ENCODE data around the gene UCN. TPM values are rescaled to one million over a fixed set of nuclear protein-coding genes. Genes with fewer than 3 reads are reported as not detected.

Gene UCN
- total RNA-seq, 6 experiments from 2014 or later, result 0.88 to 4.3 (median 1.6) TPM

DNA sequence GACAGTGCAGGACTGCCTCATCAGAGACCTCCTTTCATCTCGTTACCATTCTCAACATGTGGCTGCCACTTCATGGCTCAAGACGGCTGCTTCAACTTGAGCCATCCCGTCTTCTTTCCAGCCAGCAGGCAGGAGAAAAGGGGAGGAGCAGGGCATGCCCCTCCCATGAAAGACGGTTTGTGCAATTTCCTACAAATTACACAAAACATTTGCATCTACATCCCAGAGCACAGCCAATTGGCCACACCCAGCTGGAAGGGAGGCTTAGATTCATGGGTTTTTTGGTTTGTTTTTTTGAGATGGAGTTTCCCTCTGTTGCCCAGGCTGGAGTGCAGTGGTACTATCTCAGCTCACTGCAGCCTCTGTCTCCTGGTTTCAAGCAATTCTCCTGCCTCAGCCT lies 11.8 kb downstream of the UCN start:
- 60% methylated on average over 2 of the region's 4 CpGs for WGBS (ENCODE audit: insufficient coverage, low coverage, low lambda C conversion rate, missing lambda C conversion rate)
- Histone ChIP-seq H3K4me3 (no peak overlapping the region), H3K27me3 (no peaks in the 10 kb centered on the region), H3K4me1 (peaks cover 0 to 14% (median 6%) of the 10 kb centered on the region in 4 donors), H3K27ac (no peak overlapping the region), H3K9me3 (no peaks in the 10 kb centered on the region), H3K36me3 (no peaks in the 10 kb centered on the region)
- TF ChIP-seq POLR2A (IDR thresholded peaks at IDR 0.05), result no peak
- ATAC-seq, result no peak
- intact Hi-C loops (cut with DNase I), result loop anchor here in 1 of 2 donors (10.0 kb wide), 1 partner anchor 202 kb away; no protein-coding TSS in a partner anchor
- no peak for DNase-seq

DNA sequence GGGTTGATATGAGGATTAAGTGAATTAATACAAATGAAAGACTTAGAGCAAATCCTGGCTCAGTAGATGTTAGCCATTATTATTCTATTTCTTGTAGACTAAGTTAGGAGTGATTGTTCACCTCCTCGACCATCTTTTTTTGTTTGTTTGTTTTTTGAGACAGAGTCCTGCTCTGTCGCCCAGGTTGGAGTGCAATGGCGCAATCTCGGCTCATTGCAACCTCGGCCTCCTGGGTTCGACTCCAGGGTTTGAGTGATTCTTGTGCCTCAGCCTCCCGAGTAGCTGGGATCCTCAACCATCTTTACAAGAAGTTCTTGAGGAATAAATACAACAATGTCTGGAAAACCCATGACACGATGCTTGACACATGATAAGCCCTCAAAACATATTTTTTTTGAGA lies 13.3 kb downstream of the UCN start:
- no peaks in the 10 kb centered on the region for H3K9me3 ChIP-seq

DNA sequence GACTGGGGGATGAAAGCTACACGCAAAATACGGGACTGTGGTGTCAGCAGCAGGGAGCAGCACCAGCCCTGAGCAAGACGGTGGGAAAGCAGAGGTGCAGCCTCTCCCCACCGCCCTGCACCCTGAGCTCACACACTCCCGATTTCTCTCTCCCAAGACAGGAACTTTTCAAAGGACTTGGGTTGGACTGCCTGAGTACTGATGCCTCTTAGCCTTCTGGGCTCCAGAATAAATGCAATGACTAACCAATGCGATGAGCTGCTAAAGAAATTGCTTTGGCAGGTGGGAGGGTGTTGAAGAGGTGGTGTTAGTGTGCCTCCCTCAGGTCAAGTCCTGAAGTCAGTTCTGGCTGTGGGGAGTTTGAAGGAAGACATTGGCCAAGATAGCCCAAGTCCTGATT lies 16.4 kb downstream of the UCN start:
- H3K9me3 ChIP-seq, result no peaks in the 10 kb centered on the region
- WGBS (ENCODE audit: insufficient coverage, low coverage, low lambda C conversion rate, missing lambda C conversion rate), result 73% methylated on average over 3 of the region's 6 CpGs
- no peaks in the 10 kb centered on the region for H3K36me3 ChIP-seq
- peaks cover 0 to 19% (median 6%) of the 10 kb centered on the region in 4 donors for H3K4me1 ChIP-seq
- no peak overlapping the region for H3K4me3 ChIP-seq
- H3K27ac ChIP-seq, result no peak overlapping the region
- ATAC-seq, result no peak
- H3K27me3 ChIP-seq, result no peaks in the 10 kb centered on the region
- TF ChIP-seq, protein P1, sequence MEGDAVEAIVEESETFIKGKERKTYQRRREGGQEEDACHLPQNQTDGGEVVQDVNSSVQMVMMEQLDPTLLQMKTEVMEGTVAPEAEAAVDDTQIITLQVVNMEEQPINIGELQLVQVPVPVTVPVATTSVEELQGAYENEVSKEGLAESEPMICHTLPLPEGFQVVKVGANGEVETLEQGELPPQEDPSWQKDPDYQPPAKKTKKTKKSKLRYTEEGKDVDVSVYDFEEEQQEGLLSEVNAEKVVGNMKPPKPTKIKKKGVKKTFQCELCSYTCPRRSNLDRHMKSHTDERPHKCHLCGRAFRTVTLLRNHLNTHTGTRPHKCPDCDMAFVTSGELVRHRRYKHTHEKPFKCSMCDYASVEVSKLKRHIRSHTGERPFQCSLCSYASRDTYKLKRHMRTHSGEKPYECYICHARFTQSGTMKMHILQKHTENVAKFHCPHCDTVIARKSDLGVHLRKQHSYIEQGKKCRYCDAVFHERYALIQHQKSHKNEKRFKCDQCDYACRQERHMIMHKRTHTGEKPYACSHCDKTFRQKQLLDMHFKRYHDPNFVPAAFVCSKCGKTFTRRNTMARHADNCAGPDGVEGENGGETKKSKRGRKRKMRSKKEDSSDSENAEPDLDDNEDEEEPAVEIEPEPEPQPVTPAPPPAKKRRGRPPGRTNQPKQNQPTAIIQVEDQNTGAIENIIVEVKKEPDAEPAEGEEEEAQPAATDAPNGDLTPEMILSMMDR (IDR thresholded peaks at IDR 0.05), result no peak
- TF ChIP-seq POLR2A (IDR thresholded peaks at IDR 0.05), result no peak
- DNase-seq, result no peak
- intact Hi-C loops (cut with DNase I), result loop anchor here in 1 of 2 donors (10.0 kb wide), 1 partner anchor 197 kb away; no protein-coding TSS in a partner anchor

More for the DNA sequence above, 13.3 kb downstream of the UCN start:
- H3K27me3 ChIP-seq, result no peaks in the 10 kb centered on the region
- H3K27ac ChIP-seq, result no peak overlapping the region
- WGBS (ENCODE audit: insufficient coverage, low coverage, low lambda C conversion rate, missing lambda C conversion rate), result 40% methylated on average over 5 of the region's 8 CpGs
- intact Hi-C loops (cut with DNase I), result loop anchor here in 1 of 2 donors (10.0 kb wide), 1 partner anchor 200 kb away; no protein-coding TSS in a partner anchor
- no peak overlapping the region for H3K4me3 ChIP-seq
- H3K36me3 ChIP-seq, result no peaks in the 10 kb centered on the region
- DNase-seq (no peak), ATAC-seq (no peak)
- TF ChIP-seq POLR2A (IDR thresholded peaks at IDR 0.05), result no peak
- H3K4me1 ChIP-seq, result peaks cover 0 to 14% (median 6%) of the 10 kb centered on the region in 4 donors

DNA sequence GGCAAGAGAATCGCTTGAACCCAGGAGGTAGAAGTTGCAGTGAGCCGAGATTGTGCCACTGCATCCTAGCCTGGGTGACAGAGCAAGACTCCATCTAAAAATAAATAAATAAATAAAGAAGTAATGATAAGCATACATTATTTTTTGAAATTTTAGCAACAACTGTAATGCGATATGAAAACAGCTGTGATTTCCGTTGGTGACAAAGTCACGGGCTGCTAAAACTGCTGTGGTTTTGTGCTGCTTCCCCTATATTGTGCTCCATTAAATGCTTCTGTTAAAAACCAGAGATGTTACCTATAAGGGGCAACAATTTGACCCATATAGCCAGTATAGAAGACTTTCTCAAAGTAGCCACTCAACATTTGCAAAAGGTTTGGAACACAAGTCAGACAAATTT lies 17.7 kb downstream of the UCN start:
- DNase-seq, result no peak
- no peaks in the 10 kb centered on the region for H3K36me3 ChIP-seq
- H3K27me3 ChIP-seq, result no peaks in the 10 kb centered on the region
- WGBS (ENCODE audit: insufficient coverage, low coverage, low lambda C conversion rate, missing lambda C conversion rate), result 67% methylated on average over 5 of the region's 5 CpGs
- H3K4me1 ChIP-seq, result peaks cover 0 to 19% (median 6%) of the 10 kb centered on the region in 4 donors
- intact Hi-C loops (cut with DNase I), result loop anchor here in 1 of 2 donors (10.0 kb wide), 1 partner anchor 196 kb away; no protein-coding TSS in a partner anchor
- no peak for ATAC-seq
- no peak for TF ChIP-seq POLR2A (IDR thresholded peaks at IDR 0.05)
- TF ChIP-seq, protein P1 (IDR thresholded peaks at IDR 0.05), result no peak
- H3K9me3 ChIP-seq, result no peaks in the 10 kb centered on the region
- no peak overlapping the region for H3K27ac ChIP-seq
- no peak overlapping the region for H3K4me3 ChIP-seq

DNA sequence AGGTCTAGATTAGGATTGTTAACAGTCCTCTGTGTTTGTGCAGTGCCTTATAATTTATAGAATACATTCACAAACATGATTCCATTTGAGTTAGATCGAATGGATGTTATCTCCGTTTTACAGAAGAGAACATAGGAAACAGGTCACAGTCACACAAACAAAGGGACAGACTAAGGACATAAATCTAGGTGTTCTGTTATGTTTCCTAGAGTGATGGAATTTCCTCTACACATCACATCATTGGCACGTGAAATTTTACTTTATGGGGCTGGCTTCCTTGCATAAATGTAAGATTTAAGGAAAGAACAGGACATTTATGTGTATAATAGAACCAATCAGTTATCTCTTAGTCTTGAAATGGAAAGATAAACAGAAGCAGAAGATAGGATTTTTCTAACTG lies 19.6 kb downstream of the UCN start:
- 52% methylated on average over 3 of the region's 3 CpGs for WGBS (ENCODE audit: insufficient coverage, low coverage, low lambda C conversion rate, missing lambda C conversion rate)
- no peak overlapping the region for H3K27ac ChIP-seq
- DNase-seq (no peak), ATAC-seq (no peak)
- no peak for TF ChIP-seq POLR2A (IDR thresholded peaks at IDR 0.05)
- no peak overlapping the region for H3K4me3 ChIP-seq
- H3K4me1 ChIP-seq, result peaks cover 0 to 16% (median 6%) of the 10 kb centered on the region in 4 donors
- H3K27me3 ChIP-seq, result no peaks in the 10 kb centered on the region
- no peaks in the 10 kb centered on the region for H3K36me3 ChIP-seq
- H3K9me3 ChIP-seq, result no peaks in the 10 kb centered on the region
- intact Hi-C loops (cut with DNase I), result no loop called here

DNA sequence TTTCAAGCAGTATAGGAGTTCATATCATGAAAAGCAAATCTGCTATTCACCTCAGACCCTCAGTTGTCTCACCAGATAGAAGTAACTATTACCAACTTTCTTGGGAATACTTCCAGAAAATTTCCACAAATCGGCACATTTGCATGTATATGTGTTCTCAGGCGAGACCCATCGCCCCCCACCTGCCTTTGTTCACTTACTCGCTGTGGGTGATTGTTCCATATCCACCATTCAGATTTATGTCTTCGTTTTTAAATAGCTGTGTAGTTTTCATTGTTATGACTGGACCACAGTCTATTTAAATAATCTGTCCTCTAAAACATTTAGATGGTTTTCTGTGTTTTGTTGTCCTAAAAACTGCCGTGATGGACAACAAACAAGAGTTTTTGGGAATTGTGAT lies 22.8 kb downstream of the UCN start:
- Histone ChIP-seq H3K4me3 (no peak overlapping the region), H3K27ac (no peak overlapping the region), H3K36me3 (no peaks in the 10 kb centered on the region), H3K4me1 (peaks cover 0 to 5% (median 0%) of the 10 kb centered on the region in 4 donors), H3K27me3 (no peaks in the 10 kb centered on the region), H3K9me3 (no peaks in the 10 kb centered on the region)
- 72% methylated on average over 6 of the region's 6 CpGs for WGBS (ENCODE audit: insufficient coverage, low coverage, low lambda C conversion rate, missing lambda C conversion rate)
- TF ChIP-seq POLR2A (IDR thresholded peaks at IDR 0.05), result no peak
- TF ChIP-seq, protein P1 (IDR thresholded peaks at IDR 0.05), result no peak
- ATAC-seq, result no peak
- no peak for DNase-seq
- intact Hi-C loops (cut with DNase I), result no loop called here

Measured in right lobe of liver (tissue), 6 donors.